Panc1 (cell line): ENCODE results near the gene RYR3. TPM values are rescaled to one million over a fixed set of nuclear protein-coding genes. Genes with fewer than 3 reads are reported as not detected.

ENCODE experiments used
- ATAC-seq: fragments of 200-7000 bp; cut with Tn5 transposase; 2 replicates; pipeline ENCODE4 v1.9.1; 2020; ENCODE audit warnings: mild to moderate bottlenecking, moderate library complexity
- BruUV-seq: library from RNA; stranded (reverse); fragments of 400-500 nt; replicated peaks from 2 replicates; lab custom pipeline; 2021; lab: Mats Ljungman, UMichigan
- CTCF ChIA-PET: fragments of 300-600 bp; sonication (Branson Sonifier 250); formaldehyde crosslinking; loops from one replicate; lab custom pipeline; 2022; ENCODE audit warnings: antibody characterized with exemption; lab: Charles Lee
- POLR2A ChIA-PET: fragments of 300-600 bp; sonication (Branson Sonifier 250); formaldehyde crosslinking; loops from one replicate; lab custom pipeline; 2022; ENCODE audit warnings: antibody characterized with exemption; lab: Charles Lee
- DNase-seq: peaks from one replicate; pipeline ENCODE4 v3.0.0-alpha.2; 2010; ENCODE audit warnings: low read depth, low spot score
- H3K27ac ChIP-seq: 2 replicates; pipeline ENCODE4 v1.5.1; 2011; ENCODE audit warnings: mild to moderate bottlenecking, low read length, inconsistent platforms
- H3K27me3 ChIP-seq: fragments of 200-500 bp; sonication (Bioruptor generic); 2 replicates; pipeline ENCODE4 v1.6.0; 2014; ENCODE audit warnings: low read length, inconsistent platforms; ENCODE audit not compliant: control insufficient read depth, insufficient read depth
- H3K36me3 ChIP-seq: fragments of 200-500 bp; sonication (Bioruptor generic); 2 replicates; pipeline ENCODE4 v1.5.1; 2014; ENCODE audit warnings: inconsistent platforms, mild to moderate bottlenecking, low read length, moderate library complexity; ENCODE audit not compliant: control insufficient read depth, insufficient read depth
- H3K4me1 ChIP-seq: 2 replicates; pipeline ENCODE4 v1.5.1; 2011; ENCODE audit warnings: inconsistent platforms, mild to moderate bottlenecking, low read length, moderate library complexity; ENCODE audit not compliant: control insufficient read depth, insufficient read depth
- H3K4me3 ChIP-seq, 2 experiments: 2 replicates each; pipeline ENCODE4 v1.5.1; 2011 to 2012; ENCODE audit warnings: low read depth in 2 of 2, low read length in 2 of 2, mild to moderate bottlenecking in 2 of 2, inconsistent platforms in 1 of 2, moderate library complexity in 1 of 2
- H3K9me3 ChIP-seq: fragments of 200-500 bp; sonication (Bioruptor generic); 2 replicates; pipeline ENCODE4 v1.5.1; 2014; ENCODE audit warnings: low read depth, mild to moderate bottlenecking, inconsistent platforms, low read length, moderate library complexity; ENCODE audit not compliant: control insufficient read depth, insufficient read depth
- POLR2AphosphoS5 ChIP-seq: IDR thresholded peaks from 2 replicates; pipeline ENCODE4 v1.6.1; 2012; ENCODE audit warnings: mild to moderate bottlenecking, low read depth, low read length, moderate library complexity
- SIN3A ChIP-seq: IDR thresholded peaks from 2 replicates; pipeline ENCODE4 v1.6.1; 2012; ENCODE audit warnings: low read depth, mild to moderate bottlenecking, low read length, moderate library complexity, borderline replicate concordance; ENCODE audit not compliant: insufficient read depth
- TCF7L2 ChIP-seq: IDR thresholded peaks from 2 replicates; pipeline ENCODE4 v1.6.1; 2011; ENCODE audit warnings: mild to moderate bottlenecking, low read depth, low read length, inconsistent platforms
- in situ Hi-C: cut with HindIII; loops from 2 replicates; pipeline ENCODE4 v1.10.0; 2016; ENCODE audit warnings: low sequenced_read_pairs, low pct_unique_long_range_greater_than_20kb
- intact Hi-C: fragments of 100-400 bp; cut with micrococcal nuclease; formaldehyde crosslinking; loops from one replicate; pipeline ENCODE4 v1.10.0; 2022; ENCODE audit not compliant: unreplicated experiment
- total RNA-seq: library from RNA; stranded (reverse); gene quantifications from one replicate; pipeline ENCODE4 v1.2.1, GENCODE V29; 2021; ENCODE audit not compliant: unreplicated experiment
- TF ChIP-seq, protein P1 (sequence below): fragments of 450-650 bp; IDR thresholded peaks from 2 replicates; pipeline ENCODE4 v1.5.1; 2017; ENCODE audit warnings: mild to moderate bottlenecking
- TF ChIP-seq, protein P2 (sequence below), 2 experiments: IDR thresholded peaks; 2 replicates each; pipeline ENCODE4 v1.6.1; 2011 to 2012; ENCODE audit warnings: low read depth in 2 of 2, control low read depth in 1 of 2, low read length in 1 of 2, mild to moderate bottlenecking in 1 of 2, moderate library complexity in 1 of 2; ENCODE audit not compliant: insufficient read depth in 1 of 2

The RYR3 gene
- total RNA-seq, 1 experiment from 2014 or later = not detected

DNA sequence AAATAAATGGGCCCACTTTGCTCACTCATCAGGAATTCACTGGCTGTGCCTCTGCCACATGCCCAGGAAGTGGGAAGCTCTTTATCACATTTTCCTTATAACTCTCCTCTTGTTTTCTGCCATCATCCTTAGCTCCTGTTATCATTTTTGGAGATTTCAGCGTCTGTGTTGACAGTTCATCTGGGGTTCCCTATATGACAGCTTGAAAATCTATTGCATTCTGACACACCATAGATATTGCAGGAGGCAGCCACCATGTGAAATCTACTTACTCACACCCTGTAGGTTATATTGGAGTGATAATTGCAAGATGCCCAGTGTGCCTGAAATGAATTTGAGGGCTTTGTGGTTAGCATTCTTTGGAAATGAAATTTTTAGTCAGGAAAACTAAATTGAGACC, 132.9 kb downstream of the RYR3 start:
- H3K36me3 ChIP-seq = no peaks in the 10 kb centered on the region
- H3K4me3 ChIP-seq = no peak overlapping the region
- DNase-seq (no peak), ATAC-seq (no peak)
- in situ Hi-C loops = no loop called here
- ChIA-PET POLR2A (no interaction called here), CTCF (no interaction called here)
- no peak overlapping the region for H3K27ac ChIP-seq
- no peaks in the 10 kb centered on the region for H3K27me3 ChIP-seq
- no TSS peak for BruUV-seq
- no peaks in the 10 kb centered on the region for H3K4me1 ChIP-seq
- H3K9me3 ChIP-seq = no peaks in the 10 kb centered on the region
- TF ChIP-seq POLR2AphosphoS5 = no peak
- TF ChIP-seq, protein P1, sequence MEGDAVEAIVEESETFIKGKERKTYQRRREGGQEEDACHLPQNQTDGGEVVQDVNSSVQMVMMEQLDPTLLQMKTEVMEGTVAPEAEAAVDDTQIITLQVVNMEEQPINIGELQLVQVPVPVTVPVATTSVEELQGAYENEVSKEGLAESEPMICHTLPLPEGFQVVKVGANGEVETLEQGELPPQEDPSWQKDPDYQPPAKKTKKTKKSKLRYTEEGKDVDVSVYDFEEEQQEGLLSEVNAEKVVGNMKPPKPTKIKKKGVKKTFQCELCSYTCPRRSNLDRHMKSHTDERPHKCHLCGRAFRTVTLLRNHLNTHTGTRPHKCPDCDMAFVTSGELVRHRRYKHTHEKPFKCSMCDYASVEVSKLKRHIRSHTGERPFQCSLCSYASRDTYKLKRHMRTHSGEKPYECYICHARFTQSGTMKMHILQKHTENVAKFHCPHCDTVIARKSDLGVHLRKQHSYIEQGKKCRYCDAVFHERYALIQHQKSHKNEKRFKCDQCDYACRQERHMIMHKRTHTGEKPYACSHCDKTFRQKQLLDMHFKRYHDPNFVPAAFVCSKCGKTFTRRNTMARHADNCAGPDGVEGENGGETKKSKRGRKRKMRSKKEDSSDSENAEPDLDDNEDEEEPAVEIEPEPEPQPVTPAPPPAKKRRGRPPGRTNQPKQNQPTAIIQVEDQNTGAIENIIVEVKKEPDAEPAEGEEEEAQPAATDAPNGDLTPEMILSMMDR = no peak
- TF ChIP-seq SIN3A = no peak
- TF ChIP-seq, protein P2, sequence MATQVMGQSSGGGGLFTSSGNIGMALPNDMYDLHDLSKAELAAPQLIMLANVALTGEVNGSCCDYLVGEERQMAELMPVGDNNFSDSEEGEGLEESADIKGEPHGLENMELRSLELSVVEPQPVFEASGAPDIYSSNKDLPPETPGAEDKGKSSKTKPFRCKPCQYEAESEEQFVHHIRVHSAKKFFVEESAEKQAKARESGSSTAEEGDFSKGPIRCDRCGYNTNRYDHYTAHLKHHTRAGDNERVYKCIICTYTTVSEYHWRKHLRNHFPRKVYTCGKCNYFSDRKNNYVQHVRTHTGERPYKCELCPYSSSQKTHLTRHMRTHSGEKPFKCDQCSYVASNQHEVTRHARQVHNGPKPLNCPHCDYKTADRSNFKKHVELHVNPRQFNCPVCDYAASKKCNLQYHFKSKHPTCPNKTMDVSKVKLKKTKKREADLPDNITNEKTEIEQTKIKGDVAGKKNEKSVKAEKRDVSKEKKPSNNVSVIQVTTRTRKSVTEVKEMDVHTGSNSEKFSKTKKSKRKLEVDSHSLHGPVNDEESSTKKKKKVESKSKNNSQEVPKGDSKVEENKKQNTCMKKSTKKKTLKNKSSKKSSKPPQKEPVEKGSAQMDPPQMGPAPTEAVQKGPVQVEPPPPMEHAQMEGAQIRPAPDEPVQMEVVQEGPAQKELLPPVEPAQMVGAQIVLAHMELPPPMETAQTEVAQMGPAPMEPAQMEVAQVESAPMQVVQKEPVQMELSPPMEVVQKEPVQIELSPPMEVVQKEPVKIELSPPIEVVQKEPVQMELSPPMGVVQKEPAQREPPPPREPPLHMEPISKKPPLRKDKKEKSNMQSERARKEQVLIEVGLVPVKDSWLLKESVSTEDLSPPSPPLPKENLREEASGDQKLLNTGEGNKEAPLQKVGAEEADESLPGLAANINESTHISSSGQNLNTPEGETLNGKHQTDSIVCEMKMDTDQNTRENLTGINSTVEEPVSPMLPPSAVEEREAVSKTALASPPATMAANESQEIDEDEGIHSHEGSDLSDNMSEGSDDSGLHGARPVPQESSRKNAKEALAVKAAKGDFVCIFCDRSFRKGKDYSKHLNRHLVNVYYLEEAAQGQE (IDR thresholded peaks at IDR 0.05; ENCODE audit: insufficient read depth in 1 of 2, low read depth in 2 of 2, low read length in 1 of 2) = no peak
- no peak for TF ChIP-seq TCF7L2
- intact Hi-C loops = no loop called here

DNA sequence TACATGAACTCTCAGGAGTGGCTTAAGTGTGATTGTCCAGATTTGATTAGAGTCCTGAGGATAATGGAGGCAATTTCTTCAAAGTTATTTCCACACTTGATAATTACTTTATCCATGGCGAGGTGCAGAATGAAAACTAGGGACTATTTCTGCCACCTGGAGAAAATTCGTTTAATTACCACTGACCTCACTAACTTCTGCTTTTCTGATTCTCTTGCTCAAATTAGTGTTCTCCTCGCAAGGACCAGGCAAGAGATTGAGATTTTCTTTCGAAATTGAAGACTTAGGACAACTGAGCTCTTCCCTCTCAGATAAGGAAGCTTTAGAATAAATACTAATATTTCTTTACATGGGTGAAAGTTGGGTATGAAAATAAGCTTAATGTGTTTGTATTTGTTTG, 135.2 kb downstream of the RYR3 start:
- ChIA-PET POLR2A (no interaction called here), CTCF (no interaction called here)
- Histone ChIP-seq H3K36me3 (no peaks in the 10 kb centered on the region), H3K4me3 (no peak overlapping the region), H3K27me3 (no peaks in the 10 kb centered on the region), H3K4me1 (no peaks in the 10 kb centered on the region), H3K27ac (no peak overlapping the region), H3K9me3 (no peaks in the 10 kb centered on the region)
- ATAC-seq = no peak
- intact Hi-C loops = no loop called here
- no peak for DNase-seq
- no TSS peak for BruUV-seq
- in situ Hi-C loops = no loop called here
- TF ChIP-seq SIN3A (no peak), TCF7L2 (no peak), POLR2AphosphoS5 (no peak)
- TF ChIP-seq, protein P2 (IDR thresholded peaks at IDR 0.05; ENCODE audit: insufficient read depth in 1 of 2, low read depth in 2 of 2, low read length in 1 of 2) = no peak
